HFFc6 (cell line): ENCODE measurements around the gene CCL22. TPM values are rescaled to one million over a fixed set of nuclear protein-coding genes. Genes with fewer than 3 reads are reported as not detected.

Experiments used
- DNase-seq: peaks from one replicate; pipeline ENCODE4 v3.0.0-alpha.2; 2018
- H3K27ac Mint-ChIP-seq: 2 replicates; pipeline ENCODE4 v1.8.0; 2020; ENCODE audit warnings: mild to moderate bottlenecking, mixed read lengths
- H3K27me3 Mint-ChIP-seq: 2 replicates; pipeline ENCODE4 v1.8.0; 2021; ENCODE audit warnings: mild to moderate bottlenecking, moderate library complexity, mixed read lengths; ENCODE audit not compliant: insufficient read depth
- H3K36me3 Mint-ChIP-seq: 2 replicates; pipeline ENCODE4 v1.8.0; 2021; ENCODE audit warnings: low read depth, mixed read lengths
- H3K4me1 Mint-ChIP-seq: 2 replicates; pipeline ENCODE4 v1.8.0; 2020; ENCODE audit warnings: low read depth, mixed read lengths
- H3K4me3 Mint-ChIP-seq: 2 replicates; pipeline ENCODE4 v1.8.0; 2020; ENCODE audit warnings: mild to moderate bottlenecking, moderate library complexity, mixed read lengths
- H3K9me3 Mint-ChIP-seq: 2 replicates; pipeline ENCODE4 v1.8.0; 2020; ENCODE audit warnings: mild to moderate bottlenecking, mixed read lengths
- total RNA-seq, 6 experiments: library from RNA; stranded (reverse); fragmentation: NEBNext Ultra II Directional; extraction: Animal tissue kit (Norgen Biotek cat#: 25700); gene quantifications; 2 replicates in 1 of 6; 3 replicates in 5 of 6; pipeline ENCODE4 v1.2.3, GENCODE V29; 2021
- TF ChIP-seq, protein P1 (sequence below): fragments of 200-600 bp; sonication (generic); IDR thresholded peaks from 2 replicates; pipeline ENCODE4 v1.5.0; 2021; ENCODE audit warnings: antibody characterized with exemption, mild to moderate bottlenecking

Gene CCL22
- total RNA-seq, 6 experiments from 2014 or later, result not detected

DNA sequence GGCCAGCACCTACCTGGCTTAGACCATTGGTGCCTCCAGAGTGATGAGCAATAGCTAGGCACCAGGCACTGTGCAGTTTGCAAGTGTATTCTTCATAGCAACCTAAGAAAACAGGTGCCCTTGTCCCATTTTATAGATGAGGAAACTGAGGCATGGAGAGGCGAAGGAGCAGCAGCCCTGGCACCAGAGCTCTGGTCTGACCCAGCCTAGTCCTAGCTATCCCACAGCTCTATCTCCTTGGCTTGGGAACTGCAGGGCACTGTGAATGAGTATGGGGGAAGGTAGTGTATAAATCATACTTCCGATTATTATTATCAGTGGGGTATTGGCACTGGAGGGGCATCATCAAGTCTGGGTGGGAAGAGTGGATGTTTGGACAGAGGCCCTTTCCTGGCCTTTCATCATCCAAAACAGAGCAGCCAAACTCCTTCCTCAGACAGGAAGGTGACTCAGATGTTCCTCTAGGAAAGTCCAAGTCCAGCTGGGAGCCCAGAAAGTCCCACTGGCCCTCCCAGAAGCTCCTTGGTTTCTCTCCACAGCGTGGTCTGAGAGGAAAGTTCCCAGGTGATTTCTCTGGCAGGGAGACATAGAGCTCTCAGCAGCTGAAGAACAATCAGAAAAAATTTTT lies 42.1 kb upstream of the CCL22 start:
- Mint-ChIP-seq H3K4me1 (peaks cover 24% of the 10 kb centered on the region), H3K9me3 (no peaks in the 10 kb centered on the region), H3K27ac (peak overlapping the region; percentile 51), H3K36me3 (no peaks in the 10 kb centered on the region), H3K27me3 (peaks cover 16% of the 10 kb centered on the region), H3K4me3 (no peak overlapping the region)
- TF ChIP-seq, protein P1, sequence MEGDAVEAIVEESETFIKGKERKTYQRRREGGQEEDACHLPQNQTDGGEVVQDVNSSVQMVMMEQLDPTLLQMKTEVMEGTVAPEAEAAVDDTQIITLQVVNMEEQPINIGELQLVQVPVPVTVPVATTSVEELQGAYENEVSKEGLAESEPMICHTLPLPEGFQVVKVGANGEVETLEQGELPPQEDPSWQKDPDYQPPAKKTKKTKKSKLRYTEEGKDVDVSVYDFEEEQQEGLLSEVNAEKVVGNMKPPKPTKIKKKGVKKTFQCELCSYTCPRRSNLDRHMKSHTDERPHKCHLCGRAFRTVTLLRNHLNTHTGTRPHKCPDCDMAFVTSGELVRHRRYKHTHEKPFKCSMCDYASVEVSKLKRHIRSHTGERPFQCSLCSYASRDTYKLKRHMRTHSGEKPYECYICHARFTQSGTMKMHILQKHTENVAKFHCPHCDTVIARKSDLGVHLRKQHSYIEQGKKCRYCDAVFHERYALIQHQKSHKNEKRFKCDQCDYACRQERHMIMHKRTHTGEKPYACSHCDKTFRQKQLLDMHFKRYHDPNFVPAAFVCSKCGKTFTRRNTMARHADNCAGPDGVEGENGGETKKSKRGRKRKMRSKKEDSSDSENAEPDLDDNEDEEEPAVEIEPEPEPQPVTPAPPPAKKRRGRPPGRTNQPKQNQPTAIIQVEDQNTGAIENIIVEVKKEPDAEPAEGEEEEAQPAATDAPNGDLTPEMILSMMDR, result no peak
- peak; percentile 68 for DNase-seq

DNA sequence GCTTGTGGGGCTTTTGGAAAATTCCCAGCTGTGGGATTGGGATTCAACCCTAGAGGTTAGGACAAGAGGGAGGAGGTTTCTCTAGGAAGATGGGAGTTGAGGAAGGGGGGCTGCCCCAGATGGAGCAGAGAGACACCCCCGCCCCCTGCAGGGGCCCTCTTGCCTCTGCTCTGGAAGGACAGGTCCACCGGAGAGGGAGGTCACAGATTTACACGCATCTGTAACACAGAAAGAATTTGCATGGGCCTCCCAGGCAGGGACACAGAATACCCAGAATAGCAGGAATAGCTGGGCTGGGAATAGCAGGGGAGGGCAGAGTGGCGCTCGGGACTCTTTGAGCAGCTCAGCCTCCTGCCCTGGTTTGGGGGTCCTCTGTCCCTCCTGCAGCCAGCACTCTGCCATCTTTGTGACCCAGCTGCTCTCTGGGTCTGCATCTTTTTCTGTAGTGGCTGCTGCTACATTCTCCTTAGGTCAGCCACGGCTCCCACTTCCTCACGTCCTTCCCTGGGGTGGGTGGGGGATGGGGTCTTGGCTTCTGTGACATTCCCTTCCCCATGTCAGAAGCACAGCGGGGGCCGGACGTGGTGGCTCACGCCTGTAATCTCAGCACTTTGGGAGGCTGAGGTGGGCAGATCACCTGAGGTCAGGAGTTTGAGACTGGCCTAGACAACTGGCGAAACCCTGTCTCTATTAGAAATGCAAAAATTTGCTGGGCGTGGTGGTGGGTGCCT lies 40.2 kb upstream of the CCL22 start:
- no peaks in the 10 kb centered on the region for H3K9me3 Mint-ChIP-seq
- no peaks in the 10 kb centered on the region for H3K36me3 Mint-ChIP-seq
- H3K4me1 Mint-ChIP-seq, result peaks cover 24% of the 10 kb centered on the region
- no peak overlapping the region for H3K4me3 Mint-ChIP-seq
- TF ChIP-seq, protein P1, result no peak
- no peak overlapping the region for H3K27ac Mint-ChIP-seq
- H3K27me3 Mint-ChIP-seq, result peaks cover 12% of the 10 kb centered on the region
- peak; percentile 13 for DNase-seq

DNA sequence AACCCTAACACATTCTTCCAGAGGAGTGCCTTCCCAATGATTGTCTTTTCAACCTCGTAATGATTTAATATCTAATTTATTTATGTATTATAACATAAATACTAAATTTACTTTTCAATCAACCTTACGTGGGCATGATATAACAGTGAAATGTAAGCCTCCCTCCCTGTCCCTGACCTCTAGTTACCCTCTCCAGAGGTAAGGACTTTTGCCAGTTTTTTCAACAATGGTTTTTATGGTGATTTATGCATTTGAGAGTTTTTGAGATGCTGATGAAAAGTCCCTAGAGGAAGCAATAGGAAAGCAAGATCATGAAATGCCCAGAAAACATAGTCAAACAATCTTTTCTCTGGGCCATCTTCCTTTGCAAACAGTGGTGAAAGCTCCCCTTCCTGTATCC lies 38.9 kb upstream of the CCL22 start:
- Mint-ChIP-seq H3K4me3 (no peak overlapping the region), H3K9me3 (no peaks in the 10 kb centered on the region), H3K27me3 (peaks cover 12% of the 10 kb centered on the region), H3K36me3 (no peaks in the 10 kb centered on the region), H3K27ac (no peak overlapping the region), H3K4me1 (peaks cover 24% of the 10 kb centered on the region)
- TF ChIP-seq, protein P1, result no peak
- DNase-seq, result no peak

DNA sequence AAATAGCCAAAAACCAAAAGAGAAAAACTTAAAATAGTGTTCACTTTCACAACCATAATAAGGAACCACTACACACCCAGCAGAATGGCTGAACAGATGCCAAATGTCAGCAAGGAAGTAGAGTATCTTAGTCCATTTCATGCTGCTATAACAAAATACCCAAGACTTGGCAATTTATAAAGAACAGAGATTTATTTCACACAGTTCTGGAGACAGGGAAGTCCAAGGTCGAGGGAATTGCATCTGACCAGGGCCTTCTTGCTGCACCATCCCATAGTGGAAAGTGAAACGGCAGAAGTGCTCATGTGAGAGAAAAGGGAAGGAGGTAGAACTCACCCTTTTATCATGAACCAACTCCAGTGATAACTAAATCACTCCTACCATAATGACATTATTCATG lies 33.8 kb upstream of the CCL22 start:
- no peak for DNase-seq
- Mint-ChIP-seq H3K36me3 (no peaks in the 10 kb centered on the region), H3K4me3 (no peak overlapping the region), H3K9me3 (no peaks in the 10 kb centered on the region), H3K4me1 (no peaks in the 10 kb centered on the region), H3K27me3 (peaks cover 25% of the 10 kb centered on the region), H3K27ac (no peak overlapping the region)
- TF ChIP-seq, protein P1, result no peak

DNA sequence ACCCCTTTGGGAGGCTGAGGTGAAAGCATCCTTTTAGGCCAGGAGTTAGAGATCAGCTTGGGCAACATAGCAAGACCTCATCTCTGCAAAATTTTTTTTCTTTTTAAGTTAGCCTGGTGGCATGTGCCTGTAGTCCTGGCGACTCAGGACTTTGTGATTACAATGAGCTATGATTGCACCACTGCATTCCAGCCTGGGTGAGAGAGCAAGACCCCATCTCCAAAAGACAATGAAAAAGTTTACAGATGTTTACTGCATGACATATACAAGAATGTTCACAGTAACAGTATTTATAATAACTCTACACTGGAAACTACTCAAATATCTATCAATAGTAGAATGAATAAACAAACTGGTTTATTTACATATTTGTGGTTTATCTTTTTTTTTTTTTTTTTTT lies 33.1 kb upstream of the CCL22 start:
- Mint-ChIP-seq H3K9me3 (no peaks in the 10 kb centered on the region), H3K27me3 (peaks cover 20% of the 10 kb centered on the region; the same call in 1 of the 2 replicates)
- DNase-seq, result no peak

More for the DNA sequence above, 33.1 kb upstream of the CCL22 start:
- no peaks in the 10 kb centered on the region for H3K4me1 Mint-ChIP-seq
- H3K36me3 Mint-ChIP-seq, result no peaks in the 10 kb centered on the region
- TF ChIP-seq, protein P1, result no peak
- H3K27ac Mint-ChIP-seq, result no peak overlapping the region
- H3K4me3 Mint-ChIP-seq, result no peak overlapping the region
